HCT116 (cell line): ENCODE results near the gene PM20D2. TPM values are rescaled to one million over a fixed set of nuclear protein-coding genes. Genes with fewer than 3 reads are reported as not detected.

ENCODE experiments used
- ATAC-seq: fragments of 200-7000 bp; cut with Tn5 transposase; 2 replicates; pipeline ENCODE4 v1.9.1; 2020; ENCODE audit warnings: mild to moderate bottlenecking, moderate library complexity
- BruUV-seq: library from RNA; stranded (reverse); fragments of 400-500 nt; replicated peaks from 2 replicates; lab custom pipeline; 2021; lab: Mats Ljungman, UMichigan
- CTCF ChIA-PET: fragments of 300-600 bp; sonication (Branson Sonifier 250); formaldehyde crosslinking; loops from one replicate; lab custom pipeline; 2021; ENCODE audit warnings: antibody characterized with exemption; lab: Charles Lee
- POLR2A ChIA-PET: fragments of 300-600, 350-600 bp; sonication (Branson Sonifier 250); formaldehyde crosslinking; loops from one replicate; lab custom pipeline; 2021; ENCODE audit warnings: antibody characterized with exemption; lab: Charles Lee
- RAD21 ChIA-PET, 2 experiments: fragments of 300-600 bp; sonication (Branson Sonifier 250); formaldehyde crosslinking; loops; one replicate each; lab custom pipeline; 2023; ENCODE audit warnings: low total read pairs in 2 of 2; ENCODE audit not compliant: uncharacterized antibody in 2 of 2, unreplicated experiment in 2 of 2, low non-redundant PET in 1 of 2; lab: Charles Lee
- DNase-seq: peaks from one replicate; pipeline ENCODE4 v3.0.0-alpha.2; 2010; ENCODE audit warnings: low read depth, low spot score
- H2AFZ ChIP-seq: fragments of 200-600 bp; shearing (Covaris generic), sonication (generic); 2 replicates; pipeline ENCODE4 v1.6.1; 2017; ENCODE audit warnings: low read depth, mixed run types, mixed read lengths, antibody characterized with exemption, low read length; ENCODE audit not compliant: poor library complexity, severe bottlenecking
- H3K27ac ChIP-seq: 2 replicates; pipeline ENCODE4 v1.5.1; 2012; ENCODE audit warnings: low read depth, low read length
- H3K27me3 ChIP-seq: fragments of 200-600 bp; sonication (generic); 2 replicates; pipeline ENCODE4 v1.6.1; 2016; ENCODE audit warnings: mixed run types, low read length, mixed read lengths; ENCODE audit not compliant: insufficient read depth
- H3K36me3 ChIP-seq, 2 experiments: fragments of 200-500 bp in 1 of 2; fragments of 200-600 bp in 1 of 2; sonication (Bioruptor generic) in 1 of 2; sonication (generic) in 1 of 2; 2 replicates each; pipeline versions ENCODE4 v1.5.1 to v1.6.1; 2014 to 2016; ENCODE audit warnings: low read length in 2 of 2, inconsistent platforms in 1 of 2, mixed read lengths in 1 of 2, mixed run types in 1 of 2; ENCODE audit not compliant: insufficient read depth in 2 of 2, control insufficient read depth in 1 of 2
- H3K4me1 ChIP-seq, 2 experiments: fragments of 200-600 bp in 1 of 2; sonication (generic) in 1 of 2; 2 replicates each; pipeline versions ENCODE4 v1.5.1 to v1.6.1; 2012 to 2017; ENCODE audit warnings: low read length in 2 of 2, inconsistent platforms in 1 of 2, mild to moderate bottlenecking in 1 of 2, mixed read lengths in 1 of 2, mixed run types in 1 of 2, moderate library complexity in 1 of 2; ENCODE audit not compliant: insufficient read depth in 2 of 2, control insufficient read depth in 1 of 2
- H3K4me2 ChIP-seq: fragments of 200-600 bp; sonication (generic); 2 replicates; pipeline ENCODE4 v1.6.1; 2017; ENCODE audit warnings: mixed run types, low read length, mixed read lengths
- H3K4me3 ChIP-seq, 2 experiments: fragments of 200-600 bp in 1 of 2; sonication (generic) in 1 of 2; replicated peaks in 1 of 2; 2 replicates each; pipeline ENCODE4 v1.5.1; 2011 to 2016; ENCODE audit warnings: low read length in 2 of 2, control low read depth in 1 of 2, low read depth in 1 of 2, mild to moderate bottlenecking in 1 of 2, mixed read lengths in 1 of 2, mixed run types in 1 of 2
- H3K79me2 ChIP-seq: fragments of 200-600 bp; sonication (generic); 2 replicates; pipeline ENCODE4 v1.6.1; 2017; ENCODE audit warnings: mild to moderate bottlenecking, mixed run types, low read length, moderate library complexity, mixed read lengths; ENCODE audit not compliant: insufficient read depth
- H3K9ac ChIP-seq: fragments of 200-600 bp; sonication (generic); 2 replicates; pipeline ENCODE4 v1.6.1; 2016; ENCODE audit warnings: low read length, mixed read lengths
- H3K9me2 ChIP-seq: fragments of 200-600 bp; sonication (generic), shearing (Covaris generic); 2 replicates; pipeline ENCODE4 v1.6.1; 2017; ENCODE audit warnings: mixed run types, mild to moderate bottlenecking, moderate library complexity; ENCODE audit not compliant: insufficient read depth
- H3K9me3 ChIP-seq, 2 experiments: fragments of 200-500 bp in 1 of 2; fragments of 200-600 bp in 1 of 2; sonication (Bioruptor generic) in 1 of 2; sonication (generic) in 1 of 2; 2 replicates each; pipeline ENCODE4 v1.6.1; 2014 to 2017; ENCODE audit warnings: low read length in 2 of 2, mixed read lengths in 2 of 2, inconsistent platforms in 1 of 2, low read depth in 1 of 2, mild to moderate bottlenecking in 1 of 2, mixed run types in 1 of 2, moderate library complexity in 1 of 2; ENCODE audit not compliant: control insufficient read depth in 1 of 2, insufficient read depth in 1 of 2
- H4K20me1 ChIP-seq: fragments of 200-600 bp; sonication (generic), shearing (Covaris generic); 2 replicates; pipeline ENCODE4 v1.6.1; 2017; ENCODE audit warnings: mixed run types, mild to moderate bottlenecking, moderate library complexity; ENCODE audit not compliant: insufficient read depth
- EGR1 ChIP-seq: IDR thresholded peaks from 2 replicates; pipeline ENCODE4 v1.6.1; 2012; ENCODE audit warnings: low read depth
- FOSL1 ChIP-seq: IDR thresholded peaks from 2 replicates; pipeline ENCODE4 v1.6.1; 2012; ENCODE audit warnings: low read depth
- JUND ChIP-seq: IDR thresholded peaks from 2 replicates; pipeline ENCODE4 v1.6.1; 2012
- POLR2A ChIP-seq: IDR thresholded peaks from 2 replicates; pipeline ENCODE4 v1.7.0; 2011; ENCODE audit warnings: borderline replicate concordance; ENCODE audit not compliant: insufficient read depth, insufficient read length; ENCODE audit errors: extremely low read depth
- ZFX ChIP-seq: fragments of 450-650 bp; IDR thresholded peaks from 2 replicates; pipeline ENCODE4 v1.6.1; 2017
- intact Hi-C: fragments of 100-400 bp; cut with micrococcal nuclease; formaldehyde crosslinking; loops from 2 replicates; pipeline ENCODE4 v1.10.0; 2022
- total RNA-seq: library from RNA; stranded (reverse); gene quantifications from one replicate; pipeline ENCODE4 v1.2.1, GENCODE V29; 2021; ENCODE audit not compliant: unreplicated experiment
- TF ChIP-seq, protein P1 (sequence below), 3 experiments: fragments of 200-600 bp in 1 of 3; sonication (generic) in 1 of 3; IDR thresholded peaks in 2 of 3; conservative IDR thresholded peaks in 1 of 3; 2 replicates each; pipeline ENCODE4 v1.5.1; 2012 to 2017; ENCODE audit warnings: low read depth in 2 of 3, low read length in 2 of 3, antibody characterized with exemption in 1 of 3, borderline replicate concordance in 1 of 3, control low read depth in 1 of 3, mild to moderate bottlenecking in 1 of 3, mixed read lengths in 1 of 3, mixed run types in 1 of 3, moderate library complexity in 1 of 3; ENCODE audit not compliant: insufficient read depth in 1 of 3
- TF ChIP-seq, protein P2 (sequence below): IDR thresholded peaks from 2 replicates; pipeline ENCODE4 v1.6.1; 2012
- TF ChIP-seq, protein P3 (sequence below): IDR thresholded peaks from 2 replicates; pipeline ENCODE4 v1.6.1; 2012; ENCODE audit warnings: low read depth

PM20D2 gene
- total RNA-seq, 1 experiment from 2014 or later, result 29.2 TPM

DNA sequence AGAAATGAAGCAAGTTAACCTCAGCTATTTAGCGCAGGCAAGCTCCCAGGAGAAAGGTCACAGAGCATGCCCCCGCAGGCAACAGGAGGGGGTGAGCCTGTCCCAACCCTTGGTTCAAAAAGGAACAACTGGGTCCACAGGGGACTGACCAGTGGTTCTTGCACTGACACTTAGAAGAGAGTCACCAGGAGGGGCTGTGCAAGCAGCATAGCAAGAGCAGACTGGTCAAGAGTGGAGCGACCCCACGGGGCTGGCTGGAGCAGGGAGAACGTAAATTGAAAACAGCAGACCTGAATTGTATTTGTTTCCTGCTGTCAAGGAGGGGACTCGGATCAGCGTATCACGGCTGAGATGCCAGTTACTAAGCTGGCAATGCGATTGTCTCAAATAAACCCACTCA lies 38.5 kb downstream of the PM20D2 start:
- Histone ChIP-seq H3K9me2 (no peaks in the 10 kb centered on the region), H3K9me3 (no peaks in the 10 kb centered on the region), H3K27ac (no peak overlapping the region), H3K9ac (no peak overlapping the region), H4K20me1 (no peaks in the 10 kb centered on the region)
- CTCF ChIA-PET, result no interaction called here
- TF ChIP-seq, protein P1, sequence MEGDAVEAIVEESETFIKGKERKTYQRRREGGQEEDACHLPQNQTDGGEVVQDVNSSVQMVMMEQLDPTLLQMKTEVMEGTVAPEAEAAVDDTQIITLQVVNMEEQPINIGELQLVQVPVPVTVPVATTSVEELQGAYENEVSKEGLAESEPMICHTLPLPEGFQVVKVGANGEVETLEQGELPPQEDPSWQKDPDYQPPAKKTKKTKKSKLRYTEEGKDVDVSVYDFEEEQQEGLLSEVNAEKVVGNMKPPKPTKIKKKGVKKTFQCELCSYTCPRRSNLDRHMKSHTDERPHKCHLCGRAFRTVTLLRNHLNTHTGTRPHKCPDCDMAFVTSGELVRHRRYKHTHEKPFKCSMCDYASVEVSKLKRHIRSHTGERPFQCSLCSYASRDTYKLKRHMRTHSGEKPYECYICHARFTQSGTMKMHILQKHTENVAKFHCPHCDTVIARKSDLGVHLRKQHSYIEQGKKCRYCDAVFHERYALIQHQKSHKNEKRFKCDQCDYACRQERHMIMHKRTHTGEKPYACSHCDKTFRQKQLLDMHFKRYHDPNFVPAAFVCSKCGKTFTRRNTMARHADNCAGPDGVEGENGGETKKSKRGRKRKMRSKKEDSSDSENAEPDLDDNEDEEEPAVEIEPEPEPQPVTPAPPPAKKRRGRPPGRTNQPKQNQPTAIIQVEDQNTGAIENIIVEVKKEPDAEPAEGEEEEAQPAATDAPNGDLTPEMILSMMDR (IDR thresholded peaks at IDR 0.05 in 2 of 3, conservative IDR thresholded peaks at IDR 0.05 in 1 of 3; ENCODE audit: borderline replicate concordance in 1 of 3, insufficient read depth in 1 of 3, low read depth in 2 of 3, low read length in 2 of 3), result no peak
- TF ChIP-seq FOSL1 (no peak), EGR1 (no peak), POLR2A (no peak), JUND (no peak), ZFX (no peak)
- TF ChIP-seq, protein P2, sequence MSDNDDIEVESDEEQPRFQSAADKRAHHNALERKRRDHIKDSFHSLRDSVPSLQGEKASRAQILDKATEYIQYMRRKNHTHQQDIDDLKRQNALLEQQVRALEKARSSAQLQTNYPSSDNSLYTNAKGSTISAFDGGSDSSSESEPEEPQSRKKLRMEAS, result no peak
- TF ChIP-seq, protein P3, sequence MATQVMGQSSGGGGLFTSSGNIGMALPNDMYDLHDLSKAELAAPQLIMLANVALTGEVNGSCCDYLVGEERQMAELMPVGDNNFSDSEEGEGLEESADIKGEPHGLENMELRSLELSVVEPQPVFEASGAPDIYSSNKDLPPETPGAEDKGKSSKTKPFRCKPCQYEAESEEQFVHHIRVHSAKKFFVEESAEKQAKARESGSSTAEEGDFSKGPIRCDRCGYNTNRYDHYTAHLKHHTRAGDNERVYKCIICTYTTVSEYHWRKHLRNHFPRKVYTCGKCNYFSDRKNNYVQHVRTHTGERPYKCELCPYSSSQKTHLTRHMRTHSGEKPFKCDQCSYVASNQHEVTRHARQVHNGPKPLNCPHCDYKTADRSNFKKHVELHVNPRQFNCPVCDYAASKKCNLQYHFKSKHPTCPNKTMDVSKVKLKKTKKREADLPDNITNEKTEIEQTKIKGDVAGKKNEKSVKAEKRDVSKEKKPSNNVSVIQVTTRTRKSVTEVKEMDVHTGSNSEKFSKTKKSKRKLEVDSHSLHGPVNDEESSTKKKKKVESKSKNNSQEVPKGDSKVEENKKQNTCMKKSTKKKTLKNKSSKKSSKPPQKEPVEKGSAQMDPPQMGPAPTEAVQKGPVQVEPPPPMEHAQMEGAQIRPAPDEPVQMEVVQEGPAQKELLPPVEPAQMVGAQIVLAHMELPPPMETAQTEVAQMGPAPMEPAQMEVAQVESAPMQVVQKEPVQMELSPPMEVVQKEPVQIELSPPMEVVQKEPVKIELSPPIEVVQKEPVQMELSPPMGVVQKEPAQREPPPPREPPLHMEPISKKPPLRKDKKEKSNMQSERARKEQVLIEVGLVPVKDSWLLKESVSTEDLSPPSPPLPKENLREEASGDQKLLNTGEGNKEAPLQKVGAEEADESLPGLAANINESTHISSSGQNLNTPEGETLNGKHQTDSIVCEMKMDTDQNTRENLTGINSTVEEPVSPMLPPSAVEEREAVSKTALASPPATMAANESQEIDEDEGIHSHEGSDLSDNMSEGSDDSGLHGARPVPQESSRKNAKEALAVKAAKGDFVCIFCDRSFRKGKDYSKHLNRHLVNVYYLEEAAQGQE, result no peak
- TF ChIP-seq, all 23 proteins: peak for 0
- RAD21 ChIA-PET, result no interaction called here
- POLR2A ChIA-PET, result no interaction called here
- Histone ChIP-seq H2AFZ (no peak overlapping the region), H3K79me2 (no peaks in the 10 kb centered on the region), H3K36me3 (no peaks in the 10 kb centered on the region), H3K4me2 (no peak overlapping the region), H3K27me3 (no peaks in the 10 kb centered on the region), H3K4me1 (no peaks in the 10 kb centered on the region), H3K4me3 (no peak overlapping the region)
- ATAC-seq, result no peak
- DNase-seq, result no peak
- BruUV-seq, result no TSS peak
- intact Hi-C loops, result no loop called here
